Skeletal muscle tissue (tissue), 4 donors: ENCODE results near the gene MTIF3. TPM values are rescaled to one million over a fixed set of nuclear protein-coding genes. Genes with fewer than 3 reads are reported as not detected.

Experiments used
- H3K27ac ChIP-seq: one replicate; pipeline ENCODE4 v1.7.0; 2013; ENCODE audit warnings: mild to moderate bottlenecking, low read depth, low read length, inconsistent platforms
- H3K27me3 ChIP-seq, 3 donors: one replicate each; pipeline ENCODE4 v1.7.0; 2013; ENCODE audit warnings: low read length in 3 of 3; ENCODE audit not compliant: control insufficient read depth in 3 of 3, insufficient read depth in 3 of 3
- H3K36me3 ChIP-seq, 3 donors: one replicate each; pipeline ENCODE4 v1.7.0; 2013; ENCODE audit warnings: low read length in 3 of 3; ENCODE audit not compliant: control insufficient read depth in 3 of 3, insufficient read depth in 3 of 3
- H3K4me1 ChIP-seq, 3 donors: one replicate each; pipeline ENCODE4 v1.7.0; 2013; ENCODE audit warnings: low read length in 3 of 3, mild to moderate bottlenecking in 3 of 3; ENCODE audit not compliant: control insufficient read depth in 3 of 3, insufficient read depth in 3 of 3
- H3K4me3 ChIP-seq, 3 donors: one replicate each; pipeline ENCODE4 v1.7.0; 2013; ENCODE audit warnings: low read length in 3 of 3
- H3K9ac ChIP-seq, 3 donors: one replicate each; pipeline ENCODE4 v1.7.0; 2013; ENCODE audit warnings: low read length in 3 of 3, mild to moderate bottlenecking in 3 of 3, moderate library complexity in 2 of 3, low read depth in 1 of 3
- H3K9me3 ChIP-seq, 3 donors: one replicate each; pipeline ENCODE4 v1.7.0; 2013; ENCODE audit warnings: low read length in 3 of 3; ENCODE audit not compliant: control insufficient read depth in 3 of 3
- total RNA-seq: library from RNA; depleted of rRNA; stranded (reverse); fragments of >200 nt; gene quantifications from one replicate; pipeline ENCODE4 v1.2.3, GENCODE V29; 2014
- donor health status: Osteomylitis.

MTIF3 gene
- total RNA-seq, 1 donor from 2014 or later = 38.1 TPM

DNA sequence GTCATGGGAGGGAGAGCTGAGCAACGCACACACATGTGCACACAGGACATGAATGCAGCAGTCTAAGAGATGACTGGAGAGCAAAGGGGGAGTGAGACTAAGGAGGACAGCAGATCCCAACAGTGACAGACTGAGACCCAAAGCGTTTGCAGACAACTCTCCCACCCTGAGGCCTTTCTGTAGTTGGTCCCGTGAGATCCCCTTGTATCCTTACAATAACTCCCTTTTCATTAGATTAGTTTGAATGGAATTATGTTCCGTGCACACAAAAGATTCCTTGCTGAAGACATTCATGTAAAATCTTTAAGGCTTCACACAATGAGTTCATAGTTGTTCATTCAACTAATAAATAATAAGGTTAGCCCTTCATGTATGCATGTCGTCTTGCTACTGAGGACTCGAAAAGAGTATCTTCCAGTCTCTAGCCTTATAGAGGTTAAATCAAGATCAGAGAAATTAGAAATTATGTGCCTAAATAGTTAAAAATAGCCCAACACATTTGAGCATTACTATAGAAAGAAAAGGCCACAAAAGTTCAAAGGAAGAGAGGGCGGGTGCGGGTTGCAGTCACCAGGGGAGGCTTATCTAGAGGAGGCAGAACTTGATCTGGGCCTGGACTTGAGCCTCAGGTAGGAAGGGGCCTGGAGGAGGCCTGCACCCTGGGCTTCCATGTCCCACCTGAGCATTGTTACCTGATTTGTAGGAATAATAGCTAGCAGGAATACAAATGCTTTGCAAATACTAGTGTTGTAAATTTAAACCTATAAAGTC lies 29.1 kb downstream of the MTIF3 start:
- no peaks in the 10 kb centered on the region for H3K36me3 ChIP-seq
- no peak overlapping the region for H3K9ac ChIP-seq
- H3K4me3 ChIP-seq = no peak overlapping the region
- no peak overlapping the region for H3K27ac ChIP-seq
- no peaks in the 10 kb centered on the region for H3K9me3 ChIP-seq
- peaks cover 15 to 27% (median 21%) of the 10 kb centered on the region in 3 donors for H3K4me1 ChIP-seq
- no peaks in the 10 kb centered on the region for H3K27me3 ChIP-seq

DNA sequence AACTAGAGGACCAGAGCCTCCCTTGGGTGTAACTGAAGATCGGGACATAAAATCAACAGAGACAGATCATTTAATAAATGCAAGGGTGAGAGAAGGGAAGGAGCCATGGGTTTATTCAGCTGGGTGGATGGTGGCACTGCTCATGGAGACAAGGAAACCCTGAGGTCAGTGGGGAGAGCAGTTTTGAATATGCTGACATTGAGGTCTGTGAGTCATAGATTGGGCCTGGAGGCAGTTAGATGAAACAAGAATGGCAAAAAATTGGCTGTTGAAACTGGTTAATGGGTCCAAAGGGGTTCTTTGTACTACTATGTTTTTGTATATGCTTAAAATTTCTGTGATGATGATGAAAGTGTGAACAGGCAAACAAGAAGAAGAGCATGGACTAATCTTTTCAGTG lies 31.0 kb downstream of the MTIF3 start:
- Histone ChIP-seq H3K27me3 (no peaks in the 10 kb centered on the region), H3K4me1 (peaks cover 19 to 28% (median 22%) of the 10 kb centered on the region in 3 donors), H3K27ac (no peak overlapping the region), H3K9me3 (no peaks in the 10 kb centered on the region), H3K36me3 (no peaks in the 10 kb centered on the region), H3K9ac (no peak overlapping the region), H3K4me3 (no peak overlapping the region)

DNA sequence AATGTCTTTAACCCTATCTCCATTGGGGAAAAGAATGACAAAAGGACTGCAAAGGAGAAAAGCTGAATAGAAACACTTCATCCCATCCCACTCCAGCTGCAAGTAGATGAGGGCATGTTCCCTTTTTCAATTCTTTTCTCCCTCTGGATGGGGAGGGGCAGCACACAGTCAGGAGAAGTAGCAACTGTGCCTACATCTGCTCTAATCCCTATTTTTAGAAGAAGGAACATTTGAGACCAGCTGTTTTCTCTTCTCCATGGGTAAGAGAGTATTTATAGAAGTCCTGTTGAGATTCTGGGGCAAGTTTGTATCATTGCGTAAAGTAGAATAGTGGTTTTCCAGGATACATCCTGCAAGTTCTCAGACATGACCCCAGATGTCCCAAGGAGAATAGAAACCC lies 35.2 kb downstream of the MTIF3 start:
- Histone ChIP-seq H3K4me1 (peaks cover 18 to 33% (median 20%) of the 10 kb centered on the region in 3 donors), H3K9me3 (no peaks in the 10 kb centered on the region), H3K9ac (peak overlapping the region in 2 of 3 donors; percentile 10 to 47), H3K4me3 (peak overlapping the region; percentile 25 to 48 (median 45)), H3K27me3 (no peaks in the 10 kb centered on the region), H3K36me3 (no peaks in the 10 kb centered on the region), H3K27ac (peak overlapping the region; percentile 93)

DNA sequence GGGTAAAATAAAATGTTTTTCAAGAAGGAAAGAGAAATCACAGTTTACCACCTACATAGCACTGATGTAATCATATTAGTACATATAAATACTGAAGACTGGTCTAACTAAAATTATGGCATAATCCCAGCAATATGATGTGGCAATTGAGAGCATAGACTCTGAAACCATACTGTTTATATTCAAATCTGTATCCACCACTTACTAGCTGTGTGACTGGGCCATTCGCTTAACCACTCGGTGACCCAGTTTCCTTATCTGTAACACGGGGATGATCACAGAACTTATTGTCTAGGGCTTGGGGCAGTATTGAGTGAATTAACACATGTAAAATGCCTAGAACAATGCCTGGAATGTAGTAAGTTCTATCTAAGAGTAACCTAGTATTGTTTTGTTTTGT lies 39.0 kb downstream of the MTIF3 start:
- no peaks in the 10 kb centered on the region for H3K9me3 ChIP-seq
- peaks cover 20 to 29% (median 20%) of the 10 kb centered on the region in 3 donors for H3K4me1 ChIP-seq

DNA sequence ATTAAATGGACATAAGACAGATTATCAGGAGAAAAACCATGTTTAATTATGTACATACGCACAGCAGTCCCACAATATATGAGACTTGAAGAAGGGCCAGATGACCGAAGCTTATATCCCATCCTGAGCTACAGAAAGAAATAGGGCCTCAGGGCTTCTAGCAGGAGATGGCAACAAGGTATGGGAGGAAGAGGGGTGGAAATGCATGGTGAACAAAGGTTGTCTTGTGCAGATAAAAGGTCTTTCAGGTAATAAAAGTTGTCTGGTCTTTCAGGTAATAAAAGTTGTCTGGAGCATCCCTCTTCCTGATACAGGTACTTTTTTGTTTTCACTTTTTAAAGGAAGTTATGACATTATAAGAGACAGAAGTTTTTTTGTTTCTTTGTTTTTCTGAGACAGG lies 41.4 kb downstream of the MTIF3 start:
- H3K36me3 ChIP-seq = no peaks in the 10 kb centered on the region
- no peaks in the 10 kb centered on the region for H3K27me3 ChIP-seq
- peaks cover 0 to 7% (median 3%) of the 10 kb centered on the region in 3 donors for H3K4me1 ChIP-seq
- no peak overlapping the region for H3K4me3 ChIP-seq
- H3K9me3 ChIP-seq = no peaks in the 10 kb centered on the region
- no peak overlapping the region for H3K27ac ChIP-seq
- no peak overlapping the region for H3K9ac ChIP-seq

More for the DNA sequence above, 39.0 kb downstream of the MTIF3 start:
- Histone ChIP-seq H3K9ac (no peak overlapping the region), H3K4me3 (no peak overlapping the region), H3K27me3 (no peaks in the 10 kb centered on the region), H3K27ac (no peak overlapping the region), H3K36me3 (no peaks in the 10 kb centered on the region)

DNA sequence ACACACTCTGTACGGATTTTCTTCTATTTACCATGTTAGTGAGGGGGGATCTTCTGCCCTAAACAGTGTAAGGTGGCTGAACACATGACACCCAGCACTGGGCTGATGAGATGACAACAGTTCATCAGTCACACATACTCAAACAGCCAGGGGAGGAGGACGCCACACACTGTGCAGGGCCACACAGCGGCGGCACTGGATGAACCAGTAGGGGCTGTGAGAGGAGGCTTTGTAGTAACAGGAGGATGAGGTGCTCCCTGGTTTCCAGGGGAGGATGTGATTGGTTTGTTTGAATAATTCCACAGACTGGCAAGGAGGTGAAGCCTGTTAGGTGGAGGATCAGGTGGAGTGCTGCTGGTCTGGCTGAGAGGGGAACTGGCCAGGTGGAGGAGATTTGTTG lies 42.3 kb downstream of the MTIF3 start:
- Histone ChIP-seq H3K9ac (no peak overlapping the region), H3K9me3 (no peaks in the 10 kb centered on the region), H3K27me3 (no peaks in the 10 kb centered on the region), H3K27ac (no peak overlapping the region), H3K4me1 (peaks cover 9 to 11% (median 10%) of the 10 kb centered on the region in 3 donors), H3K4me3 (no peak overlapping the region), H3K36me3 (no peaks in the 10 kb centered on the region)

DNA sequence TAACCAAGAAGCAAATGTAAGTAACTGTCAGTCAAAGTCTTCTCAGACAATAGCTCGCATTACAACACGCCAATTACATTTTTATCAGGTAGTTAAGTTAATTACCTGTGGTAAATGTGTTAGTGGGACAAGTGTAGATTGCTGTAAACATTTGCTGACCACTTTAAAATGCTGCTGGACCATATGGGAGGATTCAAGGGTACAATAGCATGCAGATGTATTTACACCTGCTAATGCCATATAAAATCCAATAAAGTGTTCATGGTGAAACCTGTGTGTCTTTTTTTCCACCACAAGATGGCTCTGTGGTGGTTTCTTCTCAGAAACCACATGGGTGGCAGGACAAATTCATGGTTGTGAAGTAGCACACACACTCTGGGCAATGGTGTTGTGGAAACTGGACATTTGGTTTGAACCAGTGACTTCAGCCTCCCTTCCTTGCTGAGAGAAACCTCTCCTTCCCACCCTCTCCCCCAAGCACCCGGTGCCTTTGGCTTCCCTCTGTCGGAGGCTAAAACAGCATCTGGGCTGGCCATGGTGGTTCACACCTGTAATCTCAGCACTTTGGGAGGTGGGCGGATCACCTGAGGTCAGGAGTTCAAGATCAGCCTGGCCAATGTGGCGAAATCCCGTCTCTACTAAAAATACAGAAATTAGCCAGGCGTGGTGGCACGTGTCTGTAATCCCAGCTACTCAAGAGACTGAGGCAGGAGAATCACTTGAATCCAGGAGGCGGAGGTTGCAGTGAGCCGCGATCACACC lies 44.0 kb downstream of the MTIF3 start:
- Histone ChIP-seq H3K36me3 (no peaks in the 10 kb centered on the region), H3K27me3 (no peaks in the 10 kb centered on the region), H3K9me3 (no peaks in the 10 kb centered on the region), H3K9ac (no peak overlapping the region), H3K4me1 (peaks cover 12 to 13% (median 12%) of the 10 kb centered on the region in 3 donors), H3K27ac (no peak overlapping the region), H3K4me3 (no peak overlapping the region)

DNA sequence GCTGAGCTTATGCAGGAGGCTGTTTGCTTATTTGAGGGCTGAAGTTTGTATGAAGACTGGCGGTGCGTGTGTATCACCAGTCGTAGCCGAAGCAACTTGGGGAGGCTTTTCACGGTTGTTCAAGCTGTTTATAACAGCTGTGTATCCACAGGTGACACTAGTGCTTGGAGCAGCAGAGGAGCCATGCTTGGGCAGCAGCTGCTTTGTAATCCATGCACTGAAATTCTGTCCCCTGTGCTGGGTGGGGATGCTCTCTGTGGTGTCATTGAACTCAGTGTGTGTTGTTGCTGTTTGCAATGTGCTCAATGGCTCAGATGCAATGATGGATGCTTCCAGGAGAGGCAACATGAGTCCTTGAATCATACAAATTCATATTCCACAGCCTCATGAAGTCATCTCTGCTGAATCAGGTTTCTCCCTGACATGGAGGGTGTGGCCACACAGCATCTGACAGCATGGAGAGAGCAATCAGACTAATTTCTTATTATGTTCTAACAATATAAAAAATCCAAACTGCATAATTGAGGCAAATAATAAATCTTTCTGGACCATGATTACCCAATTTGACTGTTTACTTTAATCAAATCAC lies 44.7 kb downstream of the MTIF3 start:
- Histone ChIP-seq H3K9me3 (no peaks in the 10 kb centered on the region), H3K4me3 (no peak overlapping the region), H3K9ac (no peak overlapping the region), H3K27me3 (no peaks in the 10 kb centered on the region), H3K27ac (no peak overlapping the region), H3K36me3 (no peaks in the 10 kb centered on the region), H3K4me1 (peaks cover 12 to 13% (median 12%) of the 10 kb centered on the region in 3 donors)

DNA sequence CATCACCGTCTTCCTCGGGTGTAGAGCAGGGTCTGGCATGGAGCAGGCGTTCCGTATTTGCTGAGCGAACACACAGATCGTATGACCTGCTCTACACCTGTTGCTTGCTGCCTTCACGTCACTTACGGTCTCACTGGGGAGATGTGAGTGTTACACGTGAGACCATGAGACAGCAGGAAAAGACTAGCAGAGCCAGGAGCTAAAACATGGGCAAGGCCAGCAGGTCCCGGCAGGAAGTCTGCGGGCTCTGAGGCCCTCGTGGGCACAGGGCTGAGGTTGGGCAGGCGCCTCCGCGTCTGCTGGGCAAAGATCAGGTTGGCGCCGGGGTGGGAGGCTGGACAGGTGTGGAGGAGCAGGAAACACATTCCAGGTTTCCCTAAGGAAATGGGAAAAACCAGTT lies 45.7 kb downstream of the MTIF3 start:
- Histone ChIP-seq H3K4me3 (no peak overlapping the region), H3K9me3 (no peaks in the 10 kb centered on the region), H3K27ac (no peak overlapping the region), H3K36me3 (no peaks in the 10 kb centered on the region), H3K4me1 (peaks cover 12 to 13% (median 12%) of the 10 kb centered on the region in 3 donors), H3K27me3 (no peaks in the 10 kb centered on the region), H3K9ac (no peak overlapping the region)
